ENCODE data around the gene SLC17A9. TPM values are rescaled to one million over a fixed set of nuclear protein-coding genes. Genes with fewer than 3 reads are reported as not detected.

The SLC17A9 gene
- total RNA-seq, 4 donors from 2014 or later = 0.10 to 2.1 (median 0.66) TPM

- H3K36me3 ChIP-seq = no peaks in the 10 kb centered on the region
- no peaks in the 10 kb centered on the region for H3K9me3 ChIP-seq
- WGBS = 34% methylated on average over 14 of the region's 14 CpGs
- H3K27me3 ChIP-seq = no peaks in the 10 kb centered on the region
- DNase-seq (ENCODE audit: low spot score in 2 of 2) = no peak
- H3K4me3 ChIP-seq = peak overlapping the region; percentile 65
- no peak for TF ChIP-seq POLR2A (IDR thresholded peaks at IDR 0.05)
- TF ChIP-seq EP300 (IDR thresholded peaks at IDR 0.05) = no peak
- TF ChIP-seq POLR2AphosphoS5 (IDR thresholded peaks at IDR 0.05) = no peak
- peak overlapping the region; percentile 84 for H3K27ac ChIP-seq
- peaks cover 55% of the 10 kb centered on the region for H3K4me1 ChIP-seq
Observed at GRCh38 chr20:62928246-62928939, 24.1 kb upstream of the SLC17A9 start.

DNA sequence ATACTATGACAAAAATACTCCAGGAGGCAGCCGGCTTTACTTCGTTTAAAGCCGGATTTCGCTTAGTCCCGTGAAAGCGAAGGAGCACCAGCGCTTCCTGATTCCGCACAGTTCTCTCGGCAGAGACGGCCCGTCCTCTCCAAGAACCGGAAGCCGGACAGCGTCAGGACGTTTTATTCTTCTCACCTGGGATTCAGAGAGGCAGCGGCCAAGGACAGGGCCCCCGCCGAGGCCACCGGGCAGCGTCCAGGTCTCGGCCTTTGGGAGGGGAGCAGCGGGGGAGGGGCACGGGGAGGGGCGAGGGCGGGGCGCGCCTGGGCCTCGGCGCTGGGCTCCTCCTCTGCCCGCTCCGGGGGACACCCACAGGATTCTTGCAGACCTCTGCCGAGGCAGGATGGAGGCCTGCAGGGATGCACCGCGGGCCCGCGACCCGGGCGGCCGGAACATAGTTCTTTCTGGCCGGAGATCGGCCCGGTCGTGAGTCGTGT is 23.4 kb upstream of the SLC17A9 start:
- WGBS = under 1% methylated on average over 28 of the region's 44 CpGs

GRCh38 chr20:62931464-62931863 is 21.0 kb upstream of the SLC17A9 start:
- no peak for DNase-seq (ENCODE audit: low spot score in 2 of 2)
- H3K4me1 ChIP-seq = peaks cover 65% of the 10 kb centered on the region
- TF ChIP-seq POLR2AphosphoS5 (IDR thresholded peaks at IDR 0.05) (no peak), EP300 (IDR thresholded peaks at IDR 0.05) (no peak), POLR2A (IDR thresholded peaks at IDR 0.05) (no peak)
- TF ChIP-seq, protein P1, sequence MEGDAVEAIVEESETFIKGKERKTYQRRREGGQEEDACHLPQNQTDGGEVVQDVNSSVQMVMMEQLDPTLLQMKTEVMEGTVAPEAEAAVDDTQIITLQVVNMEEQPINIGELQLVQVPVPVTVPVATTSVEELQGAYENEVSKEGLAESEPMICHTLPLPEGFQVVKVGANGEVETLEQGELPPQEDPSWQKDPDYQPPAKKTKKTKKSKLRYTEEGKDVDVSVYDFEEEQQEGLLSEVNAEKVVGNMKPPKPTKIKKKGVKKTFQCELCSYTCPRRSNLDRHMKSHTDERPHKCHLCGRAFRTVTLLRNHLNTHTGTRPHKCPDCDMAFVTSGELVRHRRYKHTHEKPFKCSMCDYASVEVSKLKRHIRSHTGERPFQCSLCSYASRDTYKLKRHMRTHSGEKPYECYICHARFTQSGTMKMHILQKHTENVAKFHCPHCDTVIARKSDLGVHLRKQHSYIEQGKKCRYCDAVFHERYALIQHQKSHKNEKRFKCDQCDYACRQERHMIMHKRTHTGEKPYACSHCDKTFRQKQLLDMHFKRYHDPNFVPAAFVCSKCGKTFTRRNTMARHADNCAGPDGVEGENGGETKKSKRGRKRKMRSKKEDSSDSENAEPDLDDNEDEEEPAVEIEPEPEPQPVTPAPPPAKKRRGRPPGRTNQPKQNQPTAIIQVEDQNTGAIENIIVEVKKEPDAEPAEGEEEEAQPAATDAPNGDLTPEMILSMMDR (IDR thresholded peaks at IDR 0.05) = no peak
- H3K27ac ChIP-seq = no peak overlapping the region
- H3K9me3 ChIP-seq = no peaks in the 10 kb centered on the region
- no peak overlapping the region for H3K4me3 ChIP-seq
- no peaks in the 10 kb centered on the region for H3K27me3 ChIP-seq
- H3K36me3 ChIP-seq = peaks cover 6% of the 10 kb centered on the region
- WGBS = 78% methylated on average over 9 of the region's 9 CpGs

More for the DNA sequence above, 23.4 kb upstream of the SLC17A9 start:
- TF ChIP-seq EP300 (IDR thresholded peaks at IDR 0.05) (no peak), POLR2AphosphoS5 (IDR thresholded peaks at IDR 0.05) (no peak), POLR2A (IDR thresholded peaks at IDR 0.05) (no peak)
- TF ChIP-seq, protein P1 (IDR thresholded peaks at IDR 0.05) = no peak
- DNase-seq (ENCODE audit: low spot score in 2 of 2) = peak in 1 of 2 donors; percentile 82
- H3K27ac ChIP-seq = peak overlapping the region; percentile 84
- no peaks in the 10 kb centered on the region for H3K36me3 ChIP-seq
- H3K9me3 ChIP-seq = no peaks in the 10 kb centered on the region
- H3K4me3 ChIP-seq = peak overlapping the region; percentile 65
- H3K27me3 ChIP-seq = no peaks in the 10 kb centered on the region
- peaks cover 52% of the 10 kb centered on the region for H3K4me1 ChIP-seq

GRCh38 chr20:62933966-62934365 is 18.5 kb upstream of the SLC17A9 start:
- H3K27me3 ChIP-seq = no peaks in the 10 kb centered on the region
- WGBS = 57% methylated on average over 3 of the region's 3 CpGs
- no peaks in the 10 kb centered on the region for H3K9me3 ChIP-seq
- H3K27ac ChIP-seq = no peak overlapping the region
- no peak for DNase-seq (ENCODE audit: low spot score in 2 of 2)
- H3K36me3 ChIP-seq = peaks cover 6% of the 10 kb centered on the region
- no peak for TF ChIP-seq POLR2AphosphoS5 (IDR thresholded peaks at IDR 0.05)
- TF ChIP-seq, protein P1 (IDR thresholded peaks at IDR 0.05) = no peak
- TF ChIP-seq EP300 (IDR thresholded peaks at IDR 0.05) = no peak
- TF ChIP-seq POLR2A (IDR thresholded peaks at IDR 0.05) = no peak
- peaks cover 48% of the 10 kb centered on the region for H3K4me1 ChIP-seq
- no peak overlapping the region for H3K4me3 ChIP-seq

DNA sequence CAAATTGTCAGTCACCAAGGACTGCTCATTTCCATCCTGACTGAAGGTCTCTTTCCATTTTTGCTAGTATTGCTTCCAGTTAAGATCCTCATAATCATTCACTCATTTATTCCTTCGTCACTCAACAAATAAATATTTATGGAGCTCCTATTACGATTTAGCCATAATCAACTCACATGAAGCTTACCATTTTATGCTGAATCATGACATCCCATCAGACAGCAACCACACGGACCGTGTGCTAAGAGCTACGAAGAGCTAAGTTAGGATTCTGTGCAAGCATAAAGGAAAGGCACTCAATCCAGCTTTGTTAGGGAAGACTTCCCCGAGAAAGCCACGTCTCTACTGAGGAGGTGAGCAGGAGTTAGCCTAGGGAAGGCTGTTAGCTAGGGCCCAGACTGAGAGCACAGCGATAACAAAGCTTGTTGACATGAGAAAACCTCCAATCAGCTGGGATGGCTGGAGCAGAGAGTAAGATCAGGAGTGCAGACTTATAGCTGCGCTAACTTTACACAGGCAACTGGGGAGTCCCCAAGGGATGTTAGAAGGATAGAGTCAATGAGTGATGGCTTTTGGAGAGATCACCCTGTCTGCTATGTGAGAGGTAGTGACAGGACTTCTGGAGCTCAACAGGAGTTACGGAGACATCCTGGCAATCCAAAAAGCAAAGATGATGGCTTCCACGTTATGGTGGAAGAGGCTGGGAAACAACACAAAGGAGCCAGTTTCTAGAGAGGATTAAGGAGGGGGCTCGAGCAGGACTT is 17.1 kb upstream of the SLC17A9 start:
- H3K27ac ChIP-seq = no peak overlapping the region
- H3K27me3 ChIP-seq = no peaks in the 10 kb centered on the region
- peak overlapping the region; percentile 96 for H3K4me3 ChIP-seq
- H3K9me3 ChIP-seq = no peaks in the 10 kb centered on the region
- H3K36me3 ChIP-seq = peaks cover 6% of the 10 kb centered on the region
- WGBS = 75% methylated on average over 12 of the region's 12 CpGs
- H3K4me1 ChIP-seq = peaks cover 46% of the 10 kb centered on the region
- no peak for DNase-seq (ENCODE audit: low spot score in 2 of 2)
- TF ChIP-seq EP300 (IDR thresholded peaks at IDR 0.05) = no peak
- no peak for TF ChIP-seq POLR2A (IDR thresholded peaks at IDR 0.05)
- TF ChIP-seq, protein P1 (IDR thresholded peaks at IDR 0.05) = no peak
- no peak for TF ChIP-seq POLR2AphosphoS5 (IDR thresholded peaks at IDR 0.05)
